ENCODE measurements around the gene NDUFA11.
"Not testable (repeated sequence)": the region's sequence is repeated elsewhere in the genome, so short reads cannot be mapped to it uniquely, and the experiment has no call there.

Gene NDUFA11

GRCh38 chr19:5851302-5851701, 52.3 kb downstream of the NDUFA11 start, which contains the start of gene FUT3:
Gene FUT3, minus strand, starts transcription at chr19:5851449.
- H3K9me3 ChIP-seq (ENCODE audit: control insufficient read depth, insufficient read depth, low read length), result no peaks in the 10 kb centered on the region
- H3K27me3 ChIP-seq (ENCODE audit: control insufficient read depth, low read length), result peaks cover 2% of the 10 kb centered on the region; the same call in 1 of the 2 replicates
- no peaks in the 10 kb centered on the region for H3K79me2 ChIP-seq (ENCODE audit: control insufficient read depth, low read length)
- no peak within 1 kb of the TSS for H3K27ac ChIP-seq (ENCODE audit: low read depth, low read length)
- H3K4me2 ChIP-seq (ENCODE audit: low read length), result no peak within 1 kb of the TSS
- H3K36me3 ChIP-seq (ENCODE audit: control insufficient read depth, low read length), result no peaks in the 10 kb centered on the region
- H3K4me1 ChIP-seq (ENCODE audit: control insufficient read depth, low read length), result no peaks in the 10 kb centered on the region
- H3K9me2 ChIP-seq (replicated peaks; ENCODE audit: control insufficient read depth, low read length), result no peaks in the 10 kb centered on the region
- H3K4me3 ChIP-seq (ENCODE audit: low read length), result no peak within 1 kb of the TSS
- H4K20me1 ChIP-seq (ENCODE audit: control insufficient read depth, insufficient read depth, low read depth, low read length), result no peaks in the 10 kb centered on the region
- H3F3A ChIP-seq (ENCODE audit: control insufficient read depth, insufficient read depth), result no peaks in the 10 kb centered on the region
- TF ChIP-seq CTCF (IDR thresholded peaks at IDR 0.05; ENCODE audit: low read depth, low read length, poor library complexity, severe bottlenecking) (no peak), EZH2phosphoT487 (IDR thresholded peaks at IDR 0.05; ENCODE audit: borderline replicate concordance, low read length) (no peak)

GRCh38 chr19:5850743-5851293, 52.8 kb downstream of the NDUFA11 start:
- Histone ChIP-seq H3F3A (ENCODE audit: control insufficient read depth, insufficient read depth) (no peaks in the 10 kb centered on the region), H3K4me2 (ENCODE audit: low read length) (no peak overlapping the region), H3K79me2 (ENCODE audit: control insufficient read depth, low read length) (no peaks in the 10 kb centered on the region)

DNA sequence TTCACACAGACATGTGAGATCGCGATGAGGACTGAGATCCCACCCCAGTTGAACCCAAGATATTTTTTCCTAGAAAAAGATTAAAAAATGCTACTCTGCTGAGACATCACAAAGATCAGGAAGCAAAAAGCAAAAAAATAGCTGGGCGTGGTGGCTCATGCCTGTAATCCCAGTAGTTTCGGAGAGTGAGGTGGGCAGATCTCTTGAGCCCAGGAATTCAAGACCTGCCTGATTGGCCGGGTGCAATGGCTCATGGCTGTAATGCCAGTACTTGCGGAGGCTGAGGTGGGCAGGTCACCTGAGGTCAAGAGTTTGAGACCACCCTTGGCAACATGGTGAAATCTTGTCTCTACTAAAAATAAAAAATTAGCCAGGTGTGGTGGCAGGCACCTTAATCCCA, 53.4 kb downstream of the NDUFA11 start:
- H3K4me2 ChIP-seq (ENCODE audit: low read length), result no peak overlapping the region
- H3K9me3 ChIP-seq (ENCODE audit: control insufficient read depth, insufficient read depth, low read length), result no peaks in the 10 kb centered on the region
- no peak overlapping the region for H3K27ac ChIP-seq (ENCODE audit: low read depth, low read length)
- no peaks in the 10 kb centered on the region for H3F3A ChIP-seq (ENCODE audit: control insufficient read depth, insufficient read depth)
- H3K36me3 ChIP-seq (ENCODE audit: control insufficient read depth, low read length), result no peaks in the 10 kb centered on the region
- no peak overlapping the region for H3K4me3 ChIP-seq (ENCODE audit: low read length)
- H3K9me2 ChIP-seq (replicated peaks; ENCODE audit: control insufficient read depth, low read length), result no peaks in the 10 kb centered on the region
- H3K79me2 ChIP-seq (ENCODE audit: control insufficient read depth, low read length), result no peaks in the 10 kb centered on the region
- H4K20me1 ChIP-seq (ENCODE audit: control insufficient read depth, insufficient read depth, low read depth, low read length), result no peaks in the 10 kb centered on the region
- TF ChIP-seq CTCF (IDR thresholded peaks at IDR 0.05; ENCODE audit: low read depth, low read length, poor library complexity, severe bottlenecking) (no peak), EZH2phosphoT487 (IDR thresholded peaks at IDR 0.05; ENCODE audit: borderline replicate concordance, low read length) (no peak)
- H3K4me1 ChIP-seq (ENCODE audit: control insufficient read depth, low read length), result no peaks in the 10 kb centered on the region
- H3K27me3 ChIP-seq (ENCODE audit: control insufficient read depth, low read length), result no peaks in the 10 kb centered on the region

More at GRCh38 chr19:5850743-5851293, 52.8 kb downstream of the NDUFA11 start:
- no peaks in the 10 kb centered on the region for H3K9me2 ChIP-seq (replicated peaks; ENCODE audit: control insufficient read depth, low read length)
- H3K36me3 ChIP-seq (ENCODE audit: control insufficient read depth, low read length), result no peaks in the 10 kb centered on the region
- no peaks in the 10 kb centered on the region for H4K20me1 ChIP-seq (ENCODE audit: control insufficient read depth, insufficient read depth, low read depth, low read length)
- H3K27ac ChIP-seq (ENCODE audit: low read depth, low read length), result no peak overlapping the region
- no peaks in the 10 kb centered on the region for H3K4me1 ChIP-seq (ENCODE audit: control insufficient read depth, low read length)
- H3K9me3 ChIP-seq (ENCODE audit: control insufficient read depth, insufficient read depth, low read length), result no peaks in the 10 kb centered on the region
- H3K4me3 ChIP-seq (ENCODE audit: low read length), result no peak overlapping the region
- TF ChIP-seq CTCF (IDR thresholded peaks at IDR 0.05; ENCODE audit: low read depth, low read length, poor library complexity, severe bottlenecking), result no peak
- no peaks in the 10 kb centered on the region; the same call in 1 of the 2 replicates for H3K27me3 ChIP-seq (ENCODE audit: control insufficient read depth, low read length)

GRCh38 chr19:5848621-5849020, 55.0 kb downstream of the NDUFA11 start:
- H3K27me3 ChIP-seq (ENCODE audit: control insufficient read depth, low read length); H3F3A ChIP-seq (ENCODE audit: control insufficient read depth, insufficient read depth); H3K9me2 ChIP-seq (replicated peaks; ENCODE audit: control insufficient read depth, low read length); H3K4me2 ChIP-seq (ENCODE audit: low read length); H4K20me1 ChIP-seq (ENCODE audit: control insufficient read depth, insufficient read depth, low read depth, low read length); H3K9me3 ChIP-seq (ENCODE audit: control insufficient read depth, insufficient read depth, low read length); H3K4me1 ChIP-seq (ENCODE audit: control insufficient read depth, low read length); H3K27ac ChIP-seq (ENCODE audit: low read depth, low read length); H3K4me3 ChIP-seq (ENCODE audit: low read length); H3K79me2 ChIP-seq (ENCODE audit: control insufficient read depth, low read length); H3K36me3 ChIP-seq (ENCODE audit: control insufficient read depth, low read length): not testable (repeated sequence)

- H3K4me3 ChIP-seq (ENCODE audit: low read length); H3K27me3 ChIP-seq (ENCODE audit: control insufficient read depth, low read length); H3K36me3 ChIP-seq (ENCODE audit: control insufficient read depth, low read length); H4K20me1 ChIP-seq (ENCODE audit: control insufficient read depth, insufficient read depth, low read depth, low read length); H3K4me2 ChIP-seq (ENCODE audit: low read length); H3K4me1 ChIP-seq (ENCODE audit: control insufficient read depth, low read length); H3K9me3 ChIP-seq (ENCODE audit: control insufficient read depth, insufficient read depth, low read length); H3K27ac ChIP-seq (ENCODE audit: low read depth, low read length); H3F3A ChIP-seq (ENCODE audit: control insufficient read depth, insufficient read depth); H3K79me2 ChIP-seq (ENCODE audit: control insufficient read depth, low read length); H3K9me2 ChIP-seq (replicated peaks; ENCODE audit: control insufficient read depth, low read length): not testable (repeated sequence)
Measured at GRCh38 chr19:5847846-5848245, 55.7 kb downstream of the NDUFA11 start.

All from DOHH2 (cell line).